ENCODE data around the gene FGGY.

- TF ChIP-seq CTCF (IDR thresholded peaks at IDR 0.05) = peak in 1 of 4 experiments; percentile 6
- TF ChIP-seq POLR2A (IDR thresholded peaks at IDR 0.05) = no peak
Observed at GRCh38 chr1:59355361-59355760, 58.5 kb downstream of the FGGY start.

Data from uterus (tissue), 2 donors.